K562 (cell line): Measurements from ENCODE around the gene RAP1GDS1. TPM values are rescaled to one million over a fixed set of nuclear protein-coding genes. Genes with fewer than 3 reads are reported as not detected.

Source experiments
- ATAC-seq: fragments of 200-7000 bp; cut with Tn5 transposase; 3 replicates; pipeline ENCODE4 v1.9.1; 2020; ENCODE audit warnings: moderate library complexity
- BruUV-seq: library from RNA; stranded (reverse); fragments of 400-500 nt; replicated peaks from 2 replicates; lab custom pipeline; 2021; lab: Mats Ljungman, UMichigan
- CTCF ChIA-PET: fragments of 300-600 bp; formaldehyde crosslinking; extraction: SDS; loops from one replicate; lab custom pipeline; 2021; ENCODE audit warnings: low intra/inter-chr PET ratio; lab: Yijun Ruan, JAX
- POLR2A ChIA-PET: fragments of 300-600, 350-650 bp; sonication (Branson Sonifier 250); formaldehyde crosslinking; extraction: SDS; loops from one replicate; lab custom pipeline; 2021; ENCODE audit warnings: antibody characterized with exemption, inconsistent platforms; lab: Yijun Ruan, JAX
- DNase-seq, 4 experiments: peaks; one replicate each; pipeline versions ENCODE4 v3.0.0 to v3.0.0-alpha.2; 2011 to 2018; ENCODE audit warnings: low spot score in 3 of 4, mixed read lengths in 3 of 4; ENCODE audit errors: extremely low read depth in 1 of 4
- FAIRE-seq: peaks from 2 replicates; lab custom pipeline; 2011; peaks lifted over from hg19 to GRCh38; lab: Jason Lieb, UNC
- H2AFZ ChIP-seq: 2 replicates; pipeline ENCODE4 v1.6.0; 2011; ENCODE audit warnings: low read depth, low read length, control low read depth, inconsistent platforms
- H3K27ac ChIP-seq: fragments of 200-600 bp; 3 replicates; pipeline ENCODE4 v1.8.0; 2011; ENCODE audit warnings: low read depth, mild to moderate bottlenecking, control low read depth, inconsistent platforms, low read length, moderate library complexity, mixed read lengths; ENCODE audit errors: extremely low read depth
- H3K27me3 ChIP-seq, 2 experiments: fragments of 300-600 bp in 1 of 2; 2 replicates in 1 of 2; 3 replicates in 1 of 2; pipeline versions ENCODE4 v1.6.0 to v1.8.0; 2011; ENCODE audit warnings: inconsistent platforms in 2 of 2, low read length in 2 of 2, mild to moderate bottlenecking in 1 of 2, mixed read lengths in 1 of 2, moderate library complexity in 1 of 2; ENCODE audit not compliant: control insufficient read depth in 2 of 2, insufficient read depth in 2 of 2
- H3K36me3 ChIP-seq: fragments of 300-600 bp; 3 replicates; pipeline ENCODE4 v1.8.0; 2011; ENCODE audit warnings: mild to moderate bottlenecking, low read length, inconsistent platforms; ENCODE audit not compliant: control insufficient read depth, insufficient read depth
- H3K4me1 ChIP-seq, 2 experiments: fragments of 200-600 bp in 1 of 2; replicated peaks in 1 of 2; 2 replicates in 1 of 2; 3 replicates in 1 of 2; pipeline versions ENCODE4 v1.5.1 to v1.8.0; 2011; ENCODE audit warnings: inconsistent platforms in 2 of 2, low read length in 2 of 2, mild to moderate bottlenecking in 1 of 2, mixed read lengths in 1 of 2, moderate library complexity in 1 of 2; ENCODE audit not compliant: control insufficient read depth in 2 of 2, insufficient read depth in 2 of 2
- H3K4me2 ChIP-seq: 2 replicates; pipeline ENCODE4 v1.6.1; 2011; ENCODE audit warnings: low read length, control low read depth, inconsistent platforms, mixed read lengths; ENCODE audit not compliant: insufficient read depth
- H3K4me3 ChIP-seq: fragments of 200-600 bp; sonication (generic), shearing (Covaris generic); 2 replicates; pipeline ENCODE4 v1.5.1; 2016; ENCODE audit warnings: control low read depth, inconsistent platforms
- H3K79me2 ChIP-seq: fragments of 200-600 bp; 3 replicates; pipeline ENCODE4 v1.8.0; 2011; ENCODE audit warnings: low read length, inconsistent platforms; ENCODE audit not compliant: control insufficient read depth, insufficient read depth
- H3K9ac ChIP-seq, 2 experiments: 2 replicates each; pipeline versions ENCODE4 v1.6.0 to v1.6.1; 2011; ENCODE audit warnings: low read depth in 2 of 2, low read length in 2 of 2, control low read depth in 1 of 2, inconsistent platforms in 1 of 2, mild to moderate bottlenecking in 1 of 2, mixed read lengths in 1 of 2; ENCODE audit not compliant: insufficient read depth in 1 of 2
- H3K9me1 ChIP-seq: one replicate; pipeline ENCODE4 v1.6.0; 2011; ENCODE audit warnings: inconsistent platforms, mild to moderate bottlenecking, low read length, moderate library complexity; ENCODE audit not compliant: control insufficient read depth, insufficient read depth
- H3K9me3 ChIP-seq: replicated peaks from 2 replicates; pipeline ENCODE4 v1.5.1; 2011; ENCODE audit warnings: low read depth, low read length, inconsistent platforms; ENCODE audit not compliant: control insufficient read depth, insufficient read depth
- H4K20me1 ChIP-seq: replicated peaks from 2 replicates; pipeline ENCODE4 v1.6.1; 2011; ENCODE audit warnings: low read length, inconsistent platforms, mixed read lengths; ENCODE audit not compliant: control insufficient read depth, insufficient read depth
- E2F6 ChIP-seq, 2 experiments: IDR thresholded peaks; 2 replicates each; pipeline ENCODE4 v1.6.1; 2011; ENCODE audit warnings: borderline replicate concordance in 1 of 2, control low read depth in 1 of 2, low read depth in 1 of 2, low read length in 1 of 2, mild to moderate bottlenecking in 1 of 2, mixed read lengths in 1 of 2, moderate library complexity in 1 of 2; ENCODE audit not compliant: insufficient read depth in 1 of 2, insufficient read length in 1 of 2, poor library complexity in 1 of 2, severe bottlenecking in 1 of 2; ENCODE audit errors: extremely low read depth in 1 of 2
- FOS ChIP-seq: IDR thresholded peaks from 3 replicates; pipeline ENCODE4 v1.6.1; 2011; ENCODE audit not compliant: insufficient read length; ENCODE audit errors: extremely low read depth
- FOXJ3 ChIP-seq: sonication (generic); formaldehyde crosslinking; IDR thresholded peaks from 2 replicates; pipeline ENCODE4 v1.4.0; 2020; ENCODE audit warnings: mild to moderate bottlenecking, missing genetic modification reagents
- IRF1 ChIP-seq: sonication (generic); formaldehyde crosslinking; IDR thresholded peaks from 2 replicates; pipeline ENCODE4 v1.8.0; 2022; ENCODE audit warnings: missing genetic modification reagents, mild to moderate bottlenecking, borderline replicate concordance
- ZFP36 ChIP-seq: fragments of 150-350 bp; IDR thresholded peaks from 2 replicates; pipeline ENCODE4 v1.6.1; 2018; ENCODE audit warnings: low read length, low read depth; ENCODE audit not compliant: partially characterized antibody
- ZNF311 ChIP-seq: fragments of 250-450 bp; sonication (Bioruptor Pico); IDR thresholded peaks from 2 replicates; pipeline ENCODE4 v1.4.0; 2020; ENCODE audit warnings: mild to moderate bottlenecking, moderate library complexity
- ZNF408 ChIP-seq: fragments of 250-450 bp; sonication (Bioruptor Pico); IDR thresholded peaks from 2 replicates; pipeline ENCODE4 v1.4.0; 2020; ENCODE audit warnings: low read depth, mild to moderate bottlenecking, moderate library complexity
- WGBS: fragments of 100-300 bp; shearing (Covaris generic); methylation state at CpG from one replicate; pipeline ENCODE4 v1.1.6; 2016; ENCODE audit warnings: low coverage, mixed read lengths; ENCODE audit not compliant: insufficient coverage; ENCODE audit errors: missing lambda C conversion rate; 5-methylcytosine and 5-hydroxymethylcytosine counted together
- in situ Hi-C: fragments of 300-500 bp; cut with MboI; formaldehyde crosslinking; loops from 4 replicates; pipeline ENCODE4 v1.15.0; 2018; ENCODE audit warnings: inconsistent platforms, mixed read lengths
- intact Hi-C: fragments of 100-400 bp; cut with micrococcal nuclease; formaldehyde crosslinking; loops from 2 replicates; pipeline ENCODE4 v1.14.2; 2022
- polyA plus RNA-seq, 8 experiments: library from polyadenylated mRNA; depleted of rRNA in 4 of 8; stranded (reverse) in 5 of 8; unstranded in 3 of 8; fragments of >200 nt; fragmentation: Nextera tagmentation in 2 of 8; fragmentation: Illumina TruSeq in 1 of 8; extraction: Ambion mirVana in 2 of 8; extraction: Trizol in 1 of 8; gene quantifications; 2 replicates each; pipeline versions ENCODE4 v1.2.1 to v1.2.3, GENCODE V29; 2011 to 2014; ENCODE audit warnings: inconsistent platforms in 1 of 8, missing spikeins in 1 of 8
- total RNA-seq, 7 experiments: library from RNA; depleted of rRNA in 6 of 7; stranded (reverse); fragments of >200 nt in 6 of 7; fragmentation: Illumina TruSeq in 2 of 7; extraction: Trizol in 2 of 7; gene quantifications; 2 replicates each; pipeline versions ENCODE4 v1.2.1 to v1.2.3, GENCODE V29; 2011 to 2021; ENCODE audit warnings: low replicate concordance in 1 of 7
- TF ChIP-seq, protein P1 (sequence below): fragments of 250-450 bp; sonication (Bioruptor Pico); IDR thresholded peaks from 2 replicates; pipeline ENCODE4 v1.8.0; 2021; ENCODE audit warnings: mild to moderate bottlenecking, moderate library complexity

The RAP1GDS1 gene
- total and polyA plus RNA-seq, 9 of the 15 experiments (the other 6 are each of a cell fraction or from before 2014, with no cell fraction given) = 27.2 to 55.6 (median 31.5) TPM

DNA sequence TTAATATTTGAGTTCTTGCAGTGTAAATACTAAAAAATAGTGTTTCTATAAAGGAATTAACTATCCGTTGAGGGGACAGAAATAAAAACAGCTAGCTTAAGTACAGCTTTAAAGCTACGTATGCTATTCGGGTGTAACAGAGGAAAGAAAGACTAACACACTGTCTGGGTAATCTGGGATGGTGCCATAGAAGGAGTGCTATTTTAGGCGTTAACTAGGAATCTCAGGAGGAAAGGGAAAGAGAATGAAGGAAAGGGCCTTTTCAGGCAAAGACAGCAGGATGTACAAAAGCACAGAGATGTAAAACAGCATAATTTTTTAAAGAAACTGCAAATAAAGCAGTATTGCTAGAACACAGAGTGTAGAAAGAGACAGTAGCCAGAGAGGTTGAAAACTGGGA is 161.8 kb downstream of the RAP1GDS1 start:
- Histone ChIP-seq H4K20me1 (no peaks in the 10 kb centered on the region), H3K9ac (no peak overlapping the region), H3K27ac (no peak overlapping the region), H3K4me1 (no peaks in the 10 kb centered on the region), H3K9me3 (no peaks in the 10 kb centered on the region), H3K4me3 (no peak overlapping the region)
- intact Hi-C loops = no loop called here
- no peak for DNase-seq
- TF ChIP-seq ZFP36 (no peak), FOS (no peak), E2F6 (IDR thresholded peaks at IDR 0.05; ENCODE audit: borderline replicate concordance in 1 of 2, extremely low read depth in 1 of 2, insufficient read depth in 1 of 2, insufficient read length in 1 of 2, low read depth in 1 of 2, low read length in 1 of 2, poor library complexity in 1 of 2, severe bottlenecking in 1 of 2) (no peak), ZNF408 (no peak), IRF1 (CRISPR knock-in tag) (no peak), FOXJ3 (CRISPR knock-in tag) (no peak), ZNF311 (no peak)
- TF ChIP-seq, protein P1, sequence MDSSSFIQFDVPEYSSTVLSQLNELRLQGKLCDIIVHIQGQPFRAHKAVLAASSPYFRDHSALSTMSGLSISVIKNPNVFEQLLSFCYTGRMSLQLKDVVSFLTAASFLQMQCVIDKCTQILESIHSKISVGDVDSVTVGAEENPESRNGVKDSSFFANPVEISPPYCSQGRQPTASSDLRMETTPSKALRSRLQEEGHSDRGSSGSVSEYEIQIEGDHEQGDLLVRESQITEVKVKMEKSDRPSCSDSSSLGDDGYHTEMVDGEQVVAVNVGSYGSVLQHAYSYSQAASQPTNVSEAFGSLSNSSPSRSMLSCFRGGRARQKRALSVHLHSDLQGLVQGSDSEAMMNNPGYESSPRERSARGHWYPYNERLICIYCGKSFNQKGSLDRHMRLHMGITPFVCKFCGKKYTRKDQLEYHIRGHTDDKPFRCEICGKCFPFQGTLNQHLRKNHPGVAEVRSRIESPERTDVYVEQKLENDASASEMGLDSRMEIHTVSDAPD (CRISPR knock-in tag) = no peak
- TF ChIP-seq, all 486 proteins: peak for 0
- Histone ChIP-seq H3K27me3 (no peaks in the 10 kb centered on the region), H3K4me2 (no peak overlapping the region), H3K36me3 (peaks cover 21% of the 10 kb centered on the region; the same call in 1 of the 3 replicates), H3K79me2 (no peaks in the 10 kb centered on the region), H3K9me1 (no peaks in the 10 kb centered on the region), H2AFZ (no peak overlapping the region)
- ChIA-PET CTCF (no interaction called here), POLR2A (no interaction called here)
- no peak for FAIRE-seq
- BruUV-seq = no TSS peak
- in situ Hi-C loops = no loop called here
- no peak for ATAC-seq
- WGBS = 91% methylated on average over 4 of the region's 4 CpGs
